GM12891 (cell line): ENCODE data around the gene TRDMT1.

ENCODE experiments used
- PAX5 ChIP-seq: IDR thresholded peaks from 2 replicates; pipeline ENCODE4 v1.6.1; 2011; ENCODE audit warnings: low read length, moderate library complexity, mild to moderate bottlenecking; ENCODE audit not compliant: insufficient read depth, severe bottlenecking
- POLR2A ChIP-seq: IDR thresholded peaks from 2 replicates; pipeline ENCODE4 v1.6.1; 2011; ENCODE audit warnings: low read depth, low read length, control low read depth
- POLR2AphosphoS5 ChIP-seq: IDR thresholded peaks from 2 replicates; pipeline ENCODE4 v1.6.1; 2011; ENCODE audit warnings: low read depth, low read length, control low read depth
- SPI1 ChIP-seq: IDR thresholded peaks from 2 replicates; pipeline ENCODE4 v1.6.1; 2011; ENCODE audit warnings: low read depth, low read length, control low read depth
- TAF1 ChIP-seq: IDR thresholded peaks from 2 replicates; pipeline ENCODE4 v1.6.1; 2011; ENCODE audit warnings: low read depth, low read length, control low read depth

DNA sequence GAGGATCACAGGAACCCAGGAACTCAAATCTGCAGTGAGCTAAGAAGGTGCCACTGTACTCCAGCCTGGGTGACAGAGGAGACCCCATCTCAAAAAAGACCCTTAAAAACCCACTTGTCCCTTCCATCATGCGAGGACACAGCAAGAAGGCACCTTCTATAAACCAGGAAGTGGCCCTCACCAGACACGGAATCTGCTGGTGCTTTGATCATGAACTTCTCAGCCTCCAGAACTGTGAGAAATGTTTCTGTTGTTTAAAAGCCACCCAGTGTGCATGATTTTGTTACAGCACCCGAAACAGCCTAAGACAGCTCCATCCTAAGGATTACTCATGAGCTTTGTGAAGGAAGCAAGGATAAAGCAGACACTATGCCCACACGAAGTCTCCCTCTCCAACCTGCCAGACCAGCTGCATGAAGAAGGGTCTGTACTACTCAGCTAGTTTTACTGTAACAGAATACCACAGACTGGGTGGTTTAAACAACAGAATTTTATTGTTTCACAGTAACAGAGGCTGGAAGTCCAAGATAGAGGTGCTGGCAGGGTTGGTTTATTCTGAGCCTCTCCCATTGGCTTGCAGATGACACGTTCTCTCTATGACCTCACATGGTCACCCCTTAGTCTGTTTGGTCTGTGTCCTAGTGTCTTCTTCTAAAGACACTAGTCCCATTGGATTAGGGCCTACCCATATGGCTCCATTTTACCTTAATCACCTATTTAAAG lies 40.3 kb upstream of the TRDMT1 start:
- TF ChIP-seq POLR2A (no peak), TAF1 (no peak), PAX5 (no peak), POLR2AphosphoS5 (no peak), SPI1 (no peak)
